GM06990 (cell line): ENCODE data around the gene PLAAT3.

Experiments
- DNase-seq: peaks from one replicate; pipeline ENCODE4 v3.0.0-alpha.2; 2011; ENCODE audit not compliant: insufficient read length; ENCODE audit errors: extremely low read depth
- H3K27me3 ChIP-seq: replicated peaks from 2 replicates; pipeline ENCODE4 v1.6.0; 2011; ENCODE audit warnings: low read length; ENCODE audit not compliant: control insufficient read depth, insufficient read depth
- H3K36me3 ChIP-seq: 2 replicates; pipeline ENCODE4 v1.5.1; 2011; ENCODE audit warnings: low read length; ENCODE audit not compliant: control insufficient read depth, insufficient read depth
- H3K4me3 ChIP-seq: replicated peaks from 2 replicates; pipeline ENCODE4 v1.5.1; 2011; ENCODE audit warnings: low read depth, mild to moderate bottlenecking, control low read depth, low read length
- TF ChIP-seq, protein P1 (sequence below): IDR thresholded peaks from 2 replicates; pipeline ENCODE4 v1.5.1; 2011; ENCODE audit warnings: low read length, control low read depth, mild to moderate bottlenecking, inconsistent platforms; ENCODE audit not compliant: insufficient read depth, poor library complexity, severe bottlenecking

Gene PLAAT3

DNA sequence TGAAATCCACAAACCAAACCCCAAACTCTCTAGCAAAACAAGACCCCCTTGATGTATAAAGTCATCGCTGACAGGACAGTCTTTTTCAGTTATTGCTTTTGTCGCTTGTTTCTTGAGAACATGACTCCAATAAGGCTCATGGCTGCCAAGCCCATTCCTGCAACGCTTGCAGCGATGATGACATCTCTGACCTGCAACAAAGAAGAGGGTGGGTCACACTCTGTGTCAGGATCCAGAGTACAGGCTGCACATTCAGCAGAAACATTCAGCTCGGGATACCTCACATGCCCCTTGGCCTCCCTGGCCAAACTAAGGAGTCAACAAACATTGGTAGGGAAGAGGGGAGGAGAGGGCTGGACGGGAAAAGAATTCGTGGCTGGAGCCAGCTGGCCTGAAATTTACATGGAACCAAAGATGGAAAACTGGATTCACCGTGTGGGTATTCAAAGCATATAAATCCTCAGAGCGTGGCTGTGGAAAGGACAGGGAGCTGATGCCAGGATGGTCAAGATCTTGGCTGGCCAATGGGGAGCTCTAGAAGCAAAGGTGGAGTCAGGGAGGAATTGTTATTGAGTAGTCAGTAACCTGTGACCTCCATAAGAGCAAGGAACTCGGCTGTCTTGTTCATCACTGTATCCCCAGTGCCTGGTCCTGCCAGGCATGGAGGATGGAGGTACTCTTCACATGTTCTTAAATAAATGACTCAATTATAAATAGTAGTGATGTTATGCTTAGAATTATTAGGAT, 39.2 kb downstream of the PLAAT3 start:
- H3K27me3 ChIP-seq = no peaks in the 10 kb centered on the region
- DNase-seq = no peak
- no peaks in the 10 kb centered on the region for H3K36me3 ChIP-seq
- TF ChIP-seq, protein P1, sequence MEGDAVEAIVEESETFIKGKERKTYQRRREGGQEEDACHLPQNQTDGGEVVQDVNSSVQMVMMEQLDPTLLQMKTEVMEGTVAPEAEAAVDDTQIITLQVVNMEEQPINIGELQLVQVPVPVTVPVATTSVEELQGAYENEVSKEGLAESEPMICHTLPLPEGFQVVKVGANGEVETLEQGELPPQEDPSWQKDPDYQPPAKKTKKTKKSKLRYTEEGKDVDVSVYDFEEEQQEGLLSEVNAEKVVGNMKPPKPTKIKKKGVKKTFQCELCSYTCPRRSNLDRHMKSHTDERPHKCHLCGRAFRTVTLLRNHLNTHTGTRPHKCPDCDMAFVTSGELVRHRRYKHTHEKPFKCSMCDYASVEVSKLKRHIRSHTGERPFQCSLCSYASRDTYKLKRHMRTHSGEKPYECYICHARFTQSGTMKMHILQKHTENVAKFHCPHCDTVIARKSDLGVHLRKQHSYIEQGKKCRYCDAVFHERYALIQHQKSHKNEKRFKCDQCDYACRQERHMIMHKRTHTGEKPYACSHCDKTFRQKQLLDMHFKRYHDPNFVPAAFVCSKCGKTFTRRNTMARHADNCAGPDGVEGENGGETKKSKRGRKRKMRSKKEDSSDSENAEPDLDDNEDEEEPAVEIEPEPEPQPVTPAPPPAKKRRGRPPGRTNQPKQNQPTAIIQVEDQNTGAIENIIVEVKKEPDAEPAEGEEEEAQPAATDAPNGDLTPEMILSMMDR = no peak
- H3K4me3 ChIP-seq = no peak overlapping the region

DNA sequence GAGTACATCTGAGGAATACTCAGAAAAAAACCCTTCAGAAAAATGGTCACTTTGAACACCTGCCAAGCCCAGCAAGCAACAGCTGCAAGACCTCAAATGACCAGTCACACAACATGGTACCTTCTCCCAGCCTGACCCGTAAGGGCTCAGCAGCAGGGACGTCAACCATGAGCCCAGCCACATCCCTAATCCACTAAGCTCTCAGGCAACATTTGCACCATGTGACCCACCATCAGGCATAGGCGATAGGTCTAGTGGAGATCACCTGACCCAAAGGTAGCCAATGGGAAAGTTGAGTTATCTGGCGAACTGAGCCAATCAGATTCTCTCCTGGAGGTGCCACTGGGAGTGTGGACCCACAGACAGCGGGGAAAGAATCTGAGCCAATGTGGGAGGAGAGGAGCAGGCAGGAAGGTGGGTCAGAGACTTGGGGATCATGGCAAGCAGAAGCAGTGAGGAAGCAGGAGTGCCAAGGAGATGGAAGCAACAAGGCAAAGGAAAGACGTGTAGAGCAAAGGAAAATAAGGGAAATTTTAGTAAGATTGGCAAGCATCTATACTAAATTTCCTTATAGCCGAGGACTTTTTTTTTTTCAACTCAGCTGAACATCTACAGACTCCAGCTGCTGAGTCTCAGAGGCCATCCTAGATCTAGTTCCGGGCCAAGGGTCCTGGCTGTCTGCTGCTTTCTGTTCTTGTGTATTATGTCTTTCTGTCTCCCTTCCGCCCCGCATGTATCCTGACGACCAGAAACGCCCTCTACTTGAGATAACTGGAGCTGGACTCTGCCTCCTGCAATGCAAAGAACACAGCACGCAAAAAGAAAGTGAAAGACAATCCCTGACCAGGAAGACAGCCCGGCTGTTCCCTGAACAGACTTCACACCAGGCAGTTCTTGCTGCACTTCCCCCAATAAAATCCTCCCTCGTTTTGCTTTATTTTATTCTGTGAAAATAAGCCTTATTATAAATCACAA, 40.1 kb downstream of the PLAAT3 start:
- DNase-seq = no peak
- Histone ChIP-seq H3K4me3 (no peak overlapping the region), H3K36me3 (no peaks in the 10 kb centered on the region), H3K27me3 (no peaks in the 10 kb centered on the region)
- TF ChIP-seq, protein P1 = no peak

DNA sequence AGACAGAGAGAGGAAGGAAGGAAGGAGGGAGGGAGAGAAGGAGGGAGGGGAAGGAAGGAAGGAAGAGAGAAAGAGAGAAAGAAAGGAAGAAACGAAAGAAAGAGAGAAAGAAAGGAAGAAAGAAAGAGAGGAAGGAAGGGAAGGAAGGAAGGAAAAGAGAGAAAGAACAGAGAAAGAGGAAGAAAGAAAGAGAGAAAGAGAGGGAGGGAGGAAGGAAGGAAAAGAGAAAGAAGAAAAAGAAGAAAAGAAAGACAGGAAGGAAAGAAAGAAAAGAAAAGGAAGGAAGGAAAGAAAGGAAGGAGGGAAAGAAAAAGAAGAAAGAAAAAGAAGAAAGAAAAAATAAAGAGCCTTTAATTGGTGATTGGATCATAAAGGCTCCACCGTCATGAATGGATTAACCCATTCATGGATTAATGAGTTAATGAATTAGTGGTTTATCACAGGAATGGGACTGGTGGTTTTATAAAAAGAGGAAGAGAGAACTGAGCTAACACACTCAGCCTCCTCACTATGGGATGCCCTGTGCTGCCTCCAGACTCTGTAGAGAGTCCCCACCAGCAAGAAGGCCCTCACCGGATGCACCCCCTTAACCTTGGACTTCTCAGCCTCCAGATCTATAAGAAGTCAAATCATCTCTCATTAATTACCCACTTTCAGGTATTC, 42.1 kb downstream of the PLAAT3 start:
- TF ChIP-seq, protein P1 = no peak
- Histone ChIP-seq H3K36me3 (no peaks in the 10 kb centered on the region), H3K27me3 (no peaks in the 10 kb centered on the region), H3K4me3 (no peak overlapping the region)
- no peak for DNase-seq

DNA sequence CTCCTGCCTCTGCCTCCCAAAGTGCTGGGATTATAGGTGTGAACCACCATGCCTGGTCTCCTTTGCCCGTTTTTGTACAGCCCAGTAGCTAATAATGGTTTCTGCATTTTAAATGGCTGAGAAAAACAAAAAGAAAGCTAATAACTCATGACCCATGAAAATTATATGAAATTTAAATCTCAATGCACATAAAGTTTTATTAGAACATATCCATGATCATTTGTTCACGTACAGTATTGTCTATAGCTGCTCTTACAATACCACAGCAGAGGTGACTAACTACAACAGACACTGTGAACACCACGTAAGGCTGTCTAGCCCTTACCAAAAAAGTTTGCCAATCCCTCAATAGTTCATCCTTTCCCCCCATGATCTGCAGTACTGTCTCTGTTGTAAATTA, 44.7 kb downstream of the PLAAT3 start:
- TF ChIP-seq, protein P1 = no peak
- H3K36me3 ChIP-seq = no peaks in the 10 kb centered on the region
- H3K4me3 ChIP-seq = no peak overlapping the region
- no peak for DNase-seq
- H3K27me3 ChIP-seq = no peaks in the 10 kb centered on the region

DNA sequence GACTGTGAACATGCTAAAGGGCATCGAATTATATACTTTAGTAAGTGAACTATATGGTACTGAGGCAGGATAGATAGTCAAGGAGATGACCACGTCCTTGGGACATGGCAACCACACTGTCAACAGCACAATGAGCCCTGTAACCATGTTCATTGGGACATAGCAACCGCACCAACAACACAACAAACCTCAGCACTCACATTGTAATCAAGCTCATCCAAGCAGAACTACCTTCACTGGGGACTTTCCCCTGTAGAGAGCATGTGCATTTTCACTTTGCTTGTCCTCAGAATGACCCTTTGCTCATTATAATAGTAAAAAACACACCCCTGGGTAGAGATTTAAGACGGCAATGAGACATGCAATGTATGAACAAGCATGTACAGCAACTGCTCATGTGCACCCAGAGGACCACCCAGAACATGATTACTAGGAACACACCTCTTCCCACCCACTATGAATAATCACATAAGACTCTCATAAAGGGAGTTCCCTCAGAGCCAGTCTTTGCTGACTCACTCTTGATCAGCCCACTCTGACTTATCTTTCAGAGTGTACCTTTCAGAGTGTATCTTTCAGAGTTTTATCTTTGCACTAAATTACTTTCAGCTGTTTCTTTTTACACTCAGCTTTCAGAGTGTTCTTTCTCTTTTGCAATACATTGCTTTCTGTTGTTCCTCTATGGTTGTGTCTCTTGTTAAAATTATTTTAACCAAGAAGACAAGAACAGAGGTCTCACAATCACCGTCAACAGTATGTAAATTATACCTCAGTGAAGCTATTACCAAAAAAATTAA, 47.0 kb downstream of the PLAAT3 start:
- DNase-seq = peak; percentile 79
- no peaks in the 10 kb centered on the region for H3K27me3 ChIP-seq
- H3K36me3 ChIP-seq = no peaks in the 10 kb centered on the region
- TF ChIP-seq, protein P1 = no peak
- H3K4me3 ChIP-seq = no peak overlapping the region; the same call in 1 of the 2 replicates
